ENCODE measurements around the gene CIAO2B. TPM values are rescaled to one million over a fixed set of nuclear protein-coding genes. Genes with fewer than 3 reads are reported as not detected.
A peak's percentile ranks its signal among the peaks of the same experiment; 100 is the strongest.
"Not testable (repeated sequence)": the region's sequence is repeated elsewhere in the genome, so short reads cannot be mapped to it uniquely, and the experiment has no call there.

The CIAO2B gene
- polyA plus RNA-seq, 3 donors from 2014 or later = 125 to 157 (median 132) TPM

DNA sequence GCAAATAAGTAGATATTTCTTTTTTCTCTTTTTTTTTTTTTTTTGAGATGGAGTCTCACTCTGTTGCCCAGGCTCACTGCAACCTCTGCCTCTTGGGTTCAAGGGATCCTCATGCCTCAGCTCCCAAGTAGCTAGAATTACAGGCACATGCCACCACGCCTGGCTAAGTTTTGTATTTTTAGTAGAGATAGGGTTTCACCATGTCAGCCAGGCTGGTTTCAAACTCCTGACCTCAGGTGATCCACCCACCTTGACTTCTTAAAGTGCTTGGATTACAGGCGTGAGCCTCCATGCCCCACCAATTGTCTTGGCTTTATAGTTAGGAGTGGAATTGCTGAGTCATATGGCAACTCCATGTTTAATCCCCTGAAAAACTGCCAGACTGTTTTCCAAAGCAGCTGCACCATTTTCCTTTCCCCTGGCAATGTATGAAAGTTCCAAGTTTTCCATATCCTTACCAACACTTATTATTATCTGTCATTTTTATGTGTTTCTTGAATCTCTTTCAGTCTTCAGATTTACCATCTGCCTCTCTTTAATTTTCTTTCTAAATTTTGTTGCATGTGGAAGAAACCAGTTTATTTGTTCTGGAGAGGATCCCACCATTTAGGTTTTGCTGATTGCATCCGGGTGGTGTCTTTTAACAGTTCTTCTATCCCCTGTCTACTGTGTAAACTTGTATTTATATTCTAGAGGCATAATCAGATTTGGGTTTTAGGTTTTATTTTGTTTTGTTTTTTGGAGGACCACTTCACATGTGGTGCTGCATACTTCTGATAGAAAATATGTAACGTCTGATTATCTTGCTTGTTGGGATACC lies 17.0 kb upstream of the CIAO2B start:
- H3K4me1 Mint-ChIP-seq = peaks cover 22 to 27% of the 10 kb centered on the region in 2 donors
- H3K27ac Mint-ChIP-seq = no peak overlapping the region
- peaks cover 10 to 27% (median 17%) of the 10 kb centered on the region in 3 donors for H3K27me3 Mint-ChIP-seq (ENCODE audit: low read depth in 3 of 3)
- peaks cover 0 to 4% (median 0%) of the 10 kb centered on the region in 3 donors for H3K36me3 Mint-ChIP-seq
- DNase-seq = no peak
- peaks cover 0 to 3% (median 0%) of the 10 kb centered on the region in 6 donors for H3K9me3 Mint-ChIP-seq
- no peak overlapping the region for H3K4me3 Mint-ChIP-seq

DNA sequence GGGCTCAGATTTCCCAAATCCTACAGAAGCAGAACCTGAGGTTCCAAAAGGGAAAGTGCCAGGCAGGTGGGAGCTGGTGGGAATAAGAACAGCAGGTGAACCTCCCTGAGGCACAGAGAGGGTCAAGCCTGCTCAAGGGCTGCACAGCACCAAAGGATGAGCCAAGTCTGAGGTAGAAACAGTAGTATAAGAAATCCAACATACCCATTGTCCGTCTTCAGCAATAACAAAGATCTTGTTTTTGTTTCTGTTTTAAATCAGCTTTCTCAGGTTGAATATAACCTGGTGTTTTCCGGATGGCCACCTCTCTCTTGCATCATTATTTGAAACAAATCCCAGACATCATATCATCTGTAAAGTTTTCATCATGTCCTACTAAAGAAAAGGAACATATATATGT lies 16.2 kb upstream of the CIAO2B start:
- Mint-ChIP-seq H3K36me3 (peaks cover 0 to 4% (median 0%) of the 10 kb centered on the region in 3 donors), H3K4me3 (no peak overlapping the region), H3K27me3 (ENCODE audit: low read depth in 3 of 3) (peaks cover 10 to 27% (median 17%) of the 10 kb centered on the region in 3 donors), H3K4me1 (peaks cover 22 to 27% of the 10 kb centered on the region in 2 donors), H3K27ac (no peak overlapping the region), H3K9me3 (peaks cover 0 to 3% (median 0%) of the 10 kb centered on the region in 6 donors)
- DNase-seq = no peak

DNA sequence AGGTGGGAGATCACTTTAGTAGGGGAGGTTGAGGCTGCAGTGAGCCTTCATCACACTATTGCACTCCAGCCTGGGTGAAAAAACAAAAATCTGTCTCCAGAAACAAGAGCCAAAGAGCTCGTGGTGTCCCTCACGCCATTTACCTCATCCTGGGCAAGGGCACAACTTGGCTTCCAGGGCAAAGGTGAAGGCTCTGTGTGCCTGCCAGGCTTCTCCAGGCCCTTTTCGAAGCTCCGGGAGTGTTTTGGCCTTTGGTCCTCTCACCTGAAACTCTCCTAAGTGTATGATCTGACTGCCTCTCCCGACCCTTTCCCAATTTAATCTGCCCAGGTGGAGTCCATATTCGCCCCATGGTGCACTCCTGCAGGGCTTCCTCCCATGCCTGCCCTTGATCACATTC lies 15.3 kb upstream of the CIAO2B start:
- H3K27ac Mint-ChIP-seq = no peak overlapping the region
- H3K4me3 Mint-ChIP-seq = peak overlapping the region in 3 of 5 donors; percentile 36 to 92 (median 57)
- peaks cover 10 to 27% (median 17%) of the 10 kb centered on the region in 3 donors for H3K27me3 Mint-ChIP-seq (ENCODE audit: low read depth in 3 of 3)
- peaks cover 0 to 4% (median 0%) of the 10 kb centered on the region in 3 donors for H3K36me3 Mint-ChIP-seq
- peaks cover 22 to 27% of the 10 kb centered on the region in 2 donors for H3K4me1 Mint-ChIP-seq
- no peak for DNase-seq
- H3K9me3 Mint-ChIP-seq = peaks cover 0 to 3% (median 0%) of the 10 kb centered on the region in 6 donors

DNA sequence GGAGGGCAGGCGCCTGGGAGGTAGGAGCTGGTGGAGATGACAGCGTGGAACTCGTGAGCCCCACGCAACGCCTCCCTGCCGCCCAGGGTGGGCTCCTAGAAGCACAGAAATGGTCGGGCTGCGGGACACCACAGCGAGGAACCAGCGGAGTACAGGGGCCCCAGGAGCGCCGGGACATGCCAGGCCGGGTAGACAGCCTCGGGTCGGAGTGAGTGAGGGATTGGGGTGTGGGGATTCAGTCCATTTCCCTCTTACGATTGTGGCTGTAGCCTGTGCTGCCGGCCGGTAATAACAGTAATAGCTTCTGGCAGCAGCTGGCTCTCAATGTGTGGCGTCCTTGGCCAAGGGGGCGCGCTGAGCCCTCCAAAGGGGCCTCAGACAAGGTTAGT lies 14.6 kb upstream of the CIAO2B start:
- Mint-ChIP-seq H3K27me3 (ENCODE audit: low read depth in 3 of 3) (peaks cover 10 to 25% (median 17%) of the 10 kb centered on the region in 3 donors), H3K9me3 (peaks cover 0 to under 1% (median 0%) of the 10 kb centered on the region in 6 donors), H3K27ac (no peak overlapping the region)

DNA sequence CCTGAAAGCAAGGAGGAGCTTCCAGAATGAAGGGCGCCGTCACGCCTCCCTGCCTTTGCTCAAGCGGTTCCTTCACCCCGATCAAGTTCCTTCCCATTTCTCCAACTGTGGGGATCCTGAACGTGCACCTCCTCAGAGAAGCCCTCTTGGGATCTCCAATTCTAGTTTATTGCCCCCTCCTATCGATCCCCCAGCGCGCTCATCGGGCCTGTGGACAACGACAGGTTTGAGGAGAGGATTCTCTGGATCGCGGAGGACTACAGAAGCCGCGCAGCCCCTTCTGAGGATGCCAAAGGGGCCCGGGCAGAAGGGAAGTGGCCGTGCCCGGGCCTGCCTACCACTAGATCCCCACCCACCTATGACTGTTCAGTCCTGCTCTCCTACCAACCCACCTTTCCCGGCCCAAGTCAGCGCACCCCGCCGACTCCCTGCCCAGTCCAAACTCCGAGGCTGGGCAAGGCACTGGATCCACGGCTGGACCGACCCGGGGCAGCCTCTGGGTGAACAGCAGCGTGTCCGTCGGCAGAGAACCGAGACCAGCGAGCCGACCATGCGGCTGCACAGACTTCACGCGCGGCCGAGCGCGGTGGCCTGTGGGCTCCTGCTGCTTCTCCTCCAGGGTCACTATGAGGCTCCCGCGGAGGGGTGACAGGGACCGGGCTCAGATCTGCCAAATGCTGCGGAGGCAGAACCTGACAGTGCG lies 14.1 kb upstream of the CIAO2B start:
- H3K27ac Mint-ChIP-seq = no peak overlapping the region
- H3K36me3 Mint-ChIP-seq = no peaks in the 10 kb centered on the region
- H3K27me3 Mint-ChIP-seq (ENCODE audit: low read depth in 3 of 3) = peaks cover 10 to 25% (median 17%) of the 10 kb centered on the region in 3 donors
- H3K4me1 Mint-ChIP-seq = peaks cover 22 to 27% of the 10 kb centered on the region in 2 donors
- H3K9me3 Mint-ChIP-seq = no peaks in the 10 kb centered on the region
- DNase-seq = peak in 1 of 3 donors; percentile 11
- H3K4me3 Mint-ChIP-seq = peak overlapping the region; percentile 88 to 93 (median 89)

More for the DNA sequence above, 14.6 kb upstream of the CIAO2B start:
- Mint-ChIP-seq H3K36me3 (peaks cover 0 to under 1% (median 0%) of the 10 kb centered on the region in 3 donors), H3K4me3 (peak overlapping the region; percentile 88 to 93 (median 89)), H3K4me1 (peaks cover 22 to 27% of the 10 kb centered on the region in 2 donors)
- no peak for DNase-seq

DNA sequence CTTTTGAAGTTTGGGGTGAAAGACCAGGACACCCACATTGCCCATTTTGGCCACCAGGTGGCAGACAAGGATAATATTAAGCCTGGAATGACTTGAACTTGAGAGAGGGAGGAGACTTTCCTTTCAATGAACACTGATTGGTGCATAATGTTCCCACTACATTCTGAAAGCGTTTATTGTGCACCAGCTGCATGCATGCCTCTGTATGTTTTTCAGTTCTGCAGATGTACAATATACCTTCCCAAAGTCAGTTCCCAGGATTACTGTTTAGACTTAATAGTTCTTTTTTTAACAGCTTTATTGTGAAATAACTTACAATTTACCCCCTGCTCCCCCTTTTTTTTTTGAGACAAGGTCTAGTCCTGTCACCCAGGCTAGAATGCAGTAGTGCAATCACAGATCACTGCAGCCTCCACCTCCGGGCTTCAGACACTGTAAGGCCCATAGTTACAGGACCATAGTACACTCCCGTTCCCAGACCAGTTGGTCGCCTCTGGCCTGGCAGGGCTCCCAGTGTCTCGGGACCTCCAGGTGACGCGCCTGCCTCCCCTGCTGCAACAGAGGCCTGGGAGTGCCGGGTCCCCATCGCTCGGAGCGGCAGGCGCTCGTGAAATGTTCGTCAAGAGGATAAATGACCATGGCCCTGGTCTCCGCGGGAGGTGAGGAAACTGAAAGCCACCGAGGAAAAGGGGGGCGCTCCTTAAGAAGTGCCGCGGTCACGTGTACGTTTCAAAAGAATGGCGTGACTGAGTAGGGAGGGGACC lies 13.3 kb upstream of the CIAO2B start:
- peaks cover 22 to 27% of the 10 kb centered on the region in 2 donors for H3K4me1 Mint-ChIP-seq
- H3K27ac Mint-ChIP-seq = no peak overlapping the region
- peaks cover 10 to 22% (median 19%) of the 10 kb centered on the region in 3 donors for H3K27me3 Mint-ChIP-seq (ENCODE audit: low read depth in 3 of 3)
- peak; percentile 74 to 78 (median 75) for DNase-seq
- H3K9me3 Mint-ChIP-seq = no peaks in the 10 kb centered on the region
- H3K36me3 Mint-ChIP-seq = peaks cover 0 to 5% (median 0%) of the 10 kb centered on the region in 3 donors
- H3K4me3 Mint-ChIP-seq = peak overlapping the region; percentile 88 to 93 (median 89)

DNA sequence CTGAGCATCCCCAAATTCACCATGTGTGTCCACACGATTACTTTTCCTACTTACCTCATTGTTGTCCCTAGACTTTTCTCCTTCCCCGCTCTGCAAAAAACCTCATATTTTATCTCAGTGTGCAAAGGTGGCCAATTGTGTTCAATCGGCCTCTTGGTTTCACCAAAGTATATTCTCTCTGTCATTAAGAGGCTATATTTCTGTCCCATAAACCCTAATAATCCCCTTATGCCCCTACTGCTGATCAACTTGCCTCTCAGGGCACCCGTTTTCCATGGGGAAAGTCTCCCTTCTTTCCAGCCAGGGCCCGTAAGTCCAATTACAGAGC lies 12.7 kb upstream of the CIAO2B start:
- no peak overlapping the region for H3K27ac Mint-ChIP-seq
- H3K9me3 Mint-ChIP-seq = no peaks in the 10 kb centered on the region
- peaks cover 0 to 9% (median 4%) of the 10 kb centered on the region in 3 donors for H3K36me3 Mint-ChIP-seq
- no peak for DNase-seq
- peaks cover 22 to 27% of the 10 kb centered on the region in 2 donors for H3K4me1 Mint-ChIP-seq
- peak overlapping the region; percentile 88 to 93 (median 89) for H3K4me3 Mint-ChIP-seq
- peaks cover 10 to 20% (median 16%) of the 10 kb centered on the region in 3 donors for H3K27me3 Mint-ChIP-seq (ENCODE audit: low read depth in 3 of 3)

DNA sequence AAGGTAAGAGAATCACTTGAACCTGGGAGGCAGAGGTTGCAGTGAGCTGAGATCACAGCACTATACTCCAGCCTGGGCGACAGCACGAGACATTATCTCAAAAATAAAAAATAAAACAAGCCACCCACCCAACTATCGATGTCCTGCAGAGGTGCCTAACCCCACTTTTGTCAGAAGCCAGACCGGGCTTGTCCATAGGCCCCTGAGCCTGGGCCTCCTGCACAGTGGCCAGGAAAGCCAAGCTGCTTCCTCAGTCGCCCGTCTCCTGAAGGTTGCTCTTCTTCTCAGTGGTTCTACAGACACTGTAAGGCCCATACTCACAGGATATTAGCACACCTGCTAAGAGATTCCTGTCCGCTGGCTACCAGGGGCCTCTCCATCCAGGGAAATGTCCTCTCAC lies 12.3 kb upstream of the CIAO2B start:
- Mint-ChIP-seq H3K4me1 (peaks cover 22 to 27% of the 10 kb centered on the region in 2 donors), H3K27me3 (ENCODE audit: low read depth in 3 of 3) (peaks cover 10 to 16% (median 12%) of the 10 kb centered on the region in 3 donors), H3K36me3 (peaks cover 0 to 13% (median 4%) of the 10 kb centered on the region in 3 donors), H3K9me3 (no peaks in the 10 kb centered on the region), H3K4me3 (no peak overlapping the region), H3K27ac (no peak overlapping the region)
- no peak for DNase-seq

DNA sequence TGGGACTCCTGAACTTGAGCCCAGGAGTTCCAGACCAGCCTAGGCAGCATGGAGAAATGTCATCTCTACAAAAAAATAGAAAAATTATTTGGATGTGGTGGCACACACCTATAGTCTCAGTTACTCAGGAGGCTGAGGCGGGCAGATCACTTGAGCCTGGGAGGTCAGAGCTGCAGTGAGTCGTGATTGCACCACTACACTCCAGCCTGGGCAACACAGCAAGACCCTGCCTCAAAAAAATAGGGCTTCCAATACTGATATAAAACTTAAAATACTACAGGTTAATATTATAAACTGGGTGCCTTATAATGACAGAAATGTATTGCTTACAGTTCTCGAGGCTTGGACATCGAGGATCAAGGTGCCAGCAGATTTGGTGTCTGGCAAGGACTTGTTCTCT lies 11.7 kb upstream of the CIAO2B start:
- DNase-seq = no peak
- Mint-ChIP-seq H3K27me3 (ENCODE audit: low read depth in 3 of 3) (peaks cover 10 to 14% (median 10%) of the 10 kb centered on the region in 3 donors), H3K36me3 (peaks cover 0 to 18% (median 4%) of the 10 kb centered on the region in 3 donors)

DNA sequence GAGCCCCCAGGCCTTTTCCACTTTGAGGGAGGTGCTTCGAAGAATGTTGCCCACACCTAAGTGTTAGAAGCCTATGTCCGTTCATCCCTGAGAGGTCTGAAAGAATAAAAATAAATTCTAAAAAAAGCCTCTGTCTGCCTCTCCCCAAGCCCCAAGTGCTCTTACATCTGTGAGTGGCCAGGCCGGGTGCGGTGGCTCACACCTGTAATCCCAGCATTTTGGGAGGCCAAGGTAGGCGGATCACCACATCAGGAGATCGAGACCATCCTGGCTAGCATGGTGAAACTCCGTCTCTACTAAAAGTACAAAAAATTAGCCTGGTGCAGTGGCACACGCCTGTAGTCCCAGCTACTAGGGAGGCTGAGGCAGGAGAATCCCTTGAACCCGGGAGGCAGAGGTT lies 10.8 kb upstream of the CIAO2B start:
- H3K4me1 Mint-ChIP-seq = peaks cover 22 to 27% of the 10 kb centered on the region in 2 donors
- not testable (repeated sequence) for H3K9me3 Mint-ChIP-seq, H3K27ac Mint-ChIP-seq, DNase-seq, H3K4me3 Mint-ChIP-seq
- H3K27me3 Mint-ChIP-seq (ENCODE audit: low read depth in 3 of 3) = peaks cover 7 to 13% (median 10%) of the 10 kb centered on the region in 3 donors
- H3K36me3 Mint-ChIP-seq = peaks cover 0 to 19% (median 4%) of the 10 kb centered on the region in 3 donors

More for the DNA sequence above, 11.7 kb upstream of the CIAO2B start:
- Mint-ChIP-seq H3K4me1 (peaks cover 22 to 27% of the 10 kb centered on the region in 2 donors), H3K4me3 (no peak overlapping the region), H3K9me3 (no peaks in the 10 kb centered on the region), H3K27ac (peak overlapping the region in 1 of 6 donors; percentile 30)

DNA sequence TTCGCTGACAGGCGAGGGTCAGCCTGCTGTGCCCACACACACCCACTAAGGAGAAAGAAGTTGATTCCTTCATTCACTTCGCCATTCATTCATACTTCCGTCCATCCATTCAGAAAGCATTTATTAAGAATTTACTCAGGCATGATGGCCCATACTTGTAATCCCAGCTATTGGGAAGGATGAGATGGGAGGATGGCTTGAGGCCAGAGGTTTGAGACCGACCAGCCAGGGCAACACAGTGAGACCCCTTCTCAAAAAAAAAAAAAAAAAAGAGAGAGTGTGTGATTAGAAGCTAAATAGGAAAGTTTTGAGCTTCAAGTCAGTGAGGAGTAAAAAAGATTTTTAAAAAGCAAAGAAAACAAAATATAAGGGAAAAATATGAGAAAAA lies 9.8 kb upstream of the CIAO2B start:
- Mint-ChIP-seq H3K27me3 (ENCODE audit: low read depth in 3 of 3) (peaks cover 5 to 7% (median 5%) of the 10 kb centered on the region in 3 donors), H3K36me3 (peaks cover 0 to 23% (median 4%) of the 10 kb centered on the region in 3 donors), H3K9me3 (no peaks in the 10 kb centered on the region), H3K27ac (peak overlapping the region in 2 of 6 donors; percentile 10 to 32), H3K4me1 (peaks cover 21 to 22% of the 10 kb centered on the region in 2 donors), H3K4me3 (no peak overlapping the region)
- no peak for DNase-seq

DNA sequence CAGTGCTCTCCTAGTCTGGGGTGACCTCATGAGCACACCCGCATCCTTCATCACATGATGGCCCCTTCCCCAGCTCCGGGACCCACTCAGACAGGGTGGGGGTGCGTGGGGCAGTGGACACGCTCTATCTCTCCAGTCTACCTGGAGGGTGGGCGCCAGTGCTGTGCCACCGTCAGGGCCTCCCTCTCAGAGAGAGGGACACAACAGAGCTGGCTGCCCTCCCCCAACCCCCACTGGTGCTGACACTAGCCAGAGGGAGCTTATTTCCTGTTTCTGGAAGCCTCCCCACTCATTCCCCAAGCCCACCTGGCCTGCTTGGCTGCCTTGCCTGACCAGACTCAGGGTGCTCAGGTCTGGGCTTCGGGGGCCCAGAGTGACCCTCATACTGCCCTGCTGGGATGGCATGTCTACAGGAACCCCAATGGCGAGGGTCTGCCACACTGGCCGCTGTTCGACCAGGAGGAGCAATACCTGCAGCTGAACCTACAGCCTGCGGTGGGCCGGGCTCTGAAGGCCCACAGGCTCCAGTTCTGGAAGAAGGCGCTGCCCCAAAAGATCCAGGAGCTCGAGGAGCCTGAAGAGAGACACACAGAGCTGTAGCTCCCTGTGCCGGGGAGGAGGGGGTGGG lies 9.3 kb upstream of the CIAO2B start:
- peaks cover 2 to 6% (median 5%) of the 10 kb centered on the region in 3 donors for H3K27me3 Mint-ChIP-seq (ENCODE audit: low read depth in 3 of 3)
- no peak for DNase-seq
- no peak overlapping the region for H3K27ac Mint-ChIP-seq
- H3K36me3 Mint-ChIP-seq = peaks cover 0 to 23% (median 4%) of the 10 kb centered on the region in 3 donors
- no peaks in the 10 kb centered on the region for H3K9me3 Mint-ChIP-seq
- H3K4me3 Mint-ChIP-seq = no peak overlapping the region
- peaks cover 16 to 17% of the 10 kb centered on the region in 2 donors for H3K4me1 Mint-ChIP-seq

DNA sequence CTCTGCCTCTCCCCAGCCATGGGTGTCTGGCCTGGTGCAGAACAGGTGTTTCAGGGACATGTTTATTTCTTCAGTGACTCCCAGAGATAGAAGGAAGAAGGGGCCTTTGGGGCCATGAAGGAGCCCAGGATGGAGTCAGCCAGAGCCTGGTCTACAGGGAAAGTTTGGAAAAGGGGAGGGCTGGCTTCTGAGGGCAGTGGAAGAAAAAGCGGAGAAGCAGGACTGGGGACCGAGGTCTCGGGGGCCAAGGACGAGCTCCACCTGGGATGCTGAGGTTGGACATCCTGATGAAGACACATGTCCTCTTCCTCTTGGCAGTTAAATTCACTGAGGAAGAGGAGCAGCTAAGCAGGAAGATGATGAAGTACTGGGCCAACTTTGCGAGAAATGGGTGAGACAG lies 8.8 kb upstream of the CIAO2B start:
- peaks cover 0 to 23% (median 4%) of the 10 kb centered on the region in 3 donors for H3K36me3 Mint-ChIP-seq
- H3K27me3 Mint-ChIP-seq (ENCODE audit: low read depth in 3 of 3) = peaks cover 0 to 5% (median under 1%) of the 10 kb centered on the region in 3 donors
- H3K4me1 Mint-ChIP-seq = peaks cover 10 to 12% of the 10 kb centered on the region in 2 donors
- H3K27ac Mint-ChIP-seq = no peak overlapping the region
- no peak for DNase-seq
- H3K9me3 Mint-ChIP-seq = no peaks in the 10 kb centered on the region
- H3K4me3 Mint-ChIP-seq = peak overlapping the region in 1 of 5 donors; percentile 15

Measured in immature natural killer cell (primary cell).